ENCODE measurements around the gene IFNA5. TPM values are rescaled to one million over a fixed set of nuclear protein-coding genes. Genes with fewer than 3 reads are reported as not detected.

IFNA5 gene
- total RNA-seq, 1 donor from 2014 or later: not detected

DNA sequence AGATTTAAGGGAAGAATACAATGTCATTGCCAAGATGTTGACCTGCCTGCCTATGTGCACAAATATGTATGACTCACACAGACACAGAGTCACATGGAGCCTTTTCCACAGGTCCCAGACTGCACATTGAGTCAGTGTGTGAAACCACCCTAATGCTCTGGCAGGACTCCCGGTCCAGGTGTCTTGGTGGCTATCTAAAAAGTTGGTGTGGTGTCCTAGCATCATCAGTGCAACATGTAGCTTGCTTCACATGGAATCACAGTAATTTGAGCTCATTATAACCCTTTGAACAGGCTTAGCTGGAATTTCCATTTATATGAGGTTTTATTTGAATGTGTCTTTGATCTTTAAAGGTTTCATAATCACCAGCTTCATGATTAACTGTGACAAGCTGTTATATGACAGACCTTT, 10.7 kb downstream of the IFNA5 start:
- ChIA-PET CTCF (interaction anchor here (1.2 kb wide), 1 partner anchor 41 kb away, joined by 3 read pairs; no protein-coding TSS in a partner anchor), POLR2A (no interaction called here)
- H3K9me3 Mint-ChIP-seq: no peaks in the 10 kb centered on the region
- no peak overlapping the region for H3K27ac Mint-ChIP-seq
- intact Hi-C loops (cut with micrococcal nuclease): no loop called here
- DNase-seq (no peak), ATAC-seq (ENCODE audit: low read depth) (no peak)
- H3K36me3 Mint-ChIP-seq (ENCODE audit: low read depth): no peaks in the 10 kb centered on the region
- TF ChIP-seq, protein P1, sequence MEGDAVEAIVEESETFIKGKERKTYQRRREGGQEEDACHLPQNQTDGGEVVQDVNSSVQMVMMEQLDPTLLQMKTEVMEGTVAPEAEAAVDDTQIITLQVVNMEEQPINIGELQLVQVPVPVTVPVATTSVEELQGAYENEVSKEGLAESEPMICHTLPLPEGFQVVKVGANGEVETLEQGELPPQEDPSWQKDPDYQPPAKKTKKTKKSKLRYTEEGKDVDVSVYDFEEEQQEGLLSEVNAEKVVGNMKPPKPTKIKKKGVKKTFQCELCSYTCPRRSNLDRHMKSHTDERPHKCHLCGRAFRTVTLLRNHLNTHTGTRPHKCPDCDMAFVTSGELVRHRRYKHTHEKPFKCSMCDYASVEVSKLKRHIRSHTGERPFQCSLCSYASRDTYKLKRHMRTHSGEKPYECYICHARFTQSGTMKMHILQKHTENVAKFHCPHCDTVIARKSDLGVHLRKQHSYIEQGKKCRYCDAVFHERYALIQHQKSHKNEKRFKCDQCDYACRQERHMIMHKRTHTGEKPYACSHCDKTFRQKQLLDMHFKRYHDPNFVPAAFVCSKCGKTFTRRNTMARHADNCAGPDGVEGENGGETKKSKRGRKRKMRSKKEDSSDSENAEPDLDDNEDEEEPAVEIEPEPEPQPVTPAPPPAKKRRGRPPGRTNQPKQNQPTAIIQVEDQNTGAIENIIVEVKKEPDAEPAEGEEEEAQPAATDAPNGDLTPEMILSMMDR (IDR thresholded peaks at IDR 0.05): no peak
- peaks cover 4% of the 10 kb centered on the region for H3K27me3 Mint-ChIP-seq
- no peak overlapping the region for H3K4me3 Mint-ChIP-seq
- H3K4me1 Mint-ChIP-seq: peaks cover 14% of the 10 kb centered on the region

DNA sequence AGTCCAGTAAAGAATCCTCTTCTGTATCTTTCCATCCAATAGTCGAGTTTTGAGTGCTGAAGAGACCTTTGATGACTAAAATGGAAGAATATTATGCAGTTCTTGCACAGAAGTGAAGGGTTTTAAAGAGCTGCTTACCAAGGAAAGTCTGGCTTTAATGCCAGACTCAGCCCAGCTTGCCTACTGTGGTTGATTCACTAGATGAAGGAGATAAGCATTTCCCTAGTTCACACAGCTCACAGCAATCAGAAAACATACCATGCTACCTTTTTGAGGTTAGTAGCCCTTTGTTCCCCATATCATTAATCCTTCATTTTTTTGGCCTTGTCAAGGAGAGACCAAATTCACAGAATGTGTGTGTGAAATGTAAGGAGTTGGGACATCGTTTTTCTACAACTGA, 15.3 kb downstream of the IFNA5 start:
- H3K27ac Mint-ChIP-seq: no peak overlapping the region
- CTCF ChIA-PET: no interaction called here
- no peaks in the 10 kb centered on the region for H3K36me3 Mint-ChIP-seq (ENCODE audit: low read depth)
- TF ChIP-seq, protein P1 (IDR thresholded peaks at IDR 0.05): no peak
- ATAC-seq (ENCODE audit: low read depth) (no peak), DNase-seq (no peak)
- H3K4me3 Mint-ChIP-seq: no peak overlapping the region
- H3K9me3 Mint-ChIP-seq: no peaks in the 10 kb centered on the region
- POLR2A ChIA-PET: no interaction called here
- intact Hi-C loops (cut with micrococcal nuclease): no loop called here
- H3K27me3 Mint-ChIP-seq: peaks cover 12% of the 10 kb centered on the region
- peaks cover 5% of the 10 kb centered on the region for H3K4me1 Mint-ChIP-seq

DNA sequence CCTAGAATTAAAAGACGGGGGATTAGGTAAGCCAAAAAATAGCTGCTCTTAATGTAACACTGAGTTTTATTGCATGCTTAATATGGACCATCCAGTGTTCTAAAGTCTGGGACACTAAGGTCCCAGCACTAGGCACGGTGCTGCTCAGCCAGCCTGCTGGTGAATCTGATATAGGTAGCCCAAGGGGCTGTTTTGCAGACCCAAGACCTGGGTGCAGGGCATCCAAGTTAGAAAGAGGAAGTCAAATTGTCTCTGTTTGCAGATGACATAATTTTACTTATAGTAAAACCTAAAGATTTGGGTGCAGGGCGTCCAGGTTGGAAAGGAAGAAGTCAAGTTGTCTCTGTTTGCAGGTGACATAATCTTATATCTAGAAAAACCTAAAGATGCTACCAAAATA, 17.8 kb downstream of the IFNA5 start:
- CTCF ChIA-PET: interaction anchor here (0.8 kb wide), 1 partner anchor 31 kb away, joined by 3 read pairs; no protein-coding TSS in a partner anchor
- POLR2A ChIA-PET: no interaction called here
- Mint-ChIP-seq H3K4me3 (no peak overlapping the region), H3K4me1 (no peaks in the 10 kb centered on the region), H3K36me3 (ENCODE audit: low read depth) (no peaks in the 10 kb centered on the region), H3K9me3 (no peaks in the 10 kb centered on the region), H3K27ac (no peak overlapping the region), H3K27me3 (peaks cover 14% of the 10 kb centered on the region)
- intact Hi-C loops (cut with micrococcal nuclease): no loop called here
- ATAC-seq (ENCODE audit: low read depth) (no peak), DNase-seq (no peak)
- TF ChIP-seq, protein P1 (IDR thresholded peaks at IDR 0.05): no peak

DNA sequence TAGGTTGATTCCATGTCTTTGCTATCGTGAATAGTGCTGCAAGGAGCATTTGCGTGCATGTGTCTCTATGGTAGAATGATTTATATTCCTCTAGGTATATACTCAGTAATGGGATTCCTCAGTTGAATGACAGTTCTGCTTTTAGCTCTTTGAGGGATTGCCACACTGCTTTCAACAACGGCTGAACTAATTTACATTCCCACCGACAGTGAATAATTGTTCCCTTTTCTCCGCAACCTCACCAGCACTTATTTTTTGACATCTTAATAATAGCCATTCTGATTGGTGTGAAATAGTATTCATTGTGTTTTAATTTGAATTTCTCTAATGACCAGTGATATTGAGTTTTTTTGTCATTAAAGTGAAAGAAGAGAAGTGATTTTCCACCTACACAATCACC, 18.5 kb downstream of the IFNA5 start:
- peaks cover 14% of the 10 kb centered on the region for H3K27me3 Mint-ChIP-seq
- no peak overlapping the region for H3K4me3 Mint-ChIP-seq
- H3K9me3 Mint-ChIP-seq: no peaks in the 10 kb centered on the region
- TF ChIP-seq, protein P1 (IDR thresholded peaks at IDR 0.05): no peak
- no peak overlapping the region for H3K27ac Mint-ChIP-seq
- H3K36me3 Mint-ChIP-seq (ENCODE audit: low read depth): no peaks in the 10 kb centered on the region
- CTCF ChIA-PET: interaction anchor here (0.8 kb wide), 1 partner anchor 32 kb away, joined by 3 read pairs; no protein-coding TSS in a partner anchor
- POLR2A ChIA-PET: no interaction called here
- intact Hi-C loops (cut with micrococcal nuclease): no loop called here
- ATAC-seq (ENCODE audit: low read depth) (no peak), DNase-seq (no peak)
- no peaks in the 10 kb centered on the region for H3K4me1 Mint-ChIP-seq

DNA sequence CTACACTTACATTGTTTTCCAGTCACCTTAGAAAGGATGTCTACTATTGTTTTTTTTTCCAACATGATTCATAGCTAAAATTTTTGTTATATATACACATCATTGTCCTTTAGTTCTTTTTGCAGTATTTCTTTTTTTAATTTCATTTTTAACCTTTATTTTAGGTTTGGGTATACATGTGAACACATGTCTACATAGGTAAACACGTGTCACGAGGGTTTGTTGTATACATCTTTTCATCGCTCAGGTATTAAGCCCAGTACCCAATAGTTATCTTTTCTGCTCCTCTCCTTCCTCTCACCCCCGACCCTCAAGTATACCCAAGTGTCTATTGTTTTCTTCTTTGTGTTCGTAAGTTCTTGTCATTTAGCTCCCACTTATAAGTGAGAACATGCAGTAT, 19.0 kb downstream of the IFNA5 start:
- DNase-seq (no peak), ATAC-seq (ENCODE audit: low read depth) (no peak)
- intact Hi-C loops (cut with micrococcal nuclease): no loop called here
- Mint-ChIP-seq H3K4me1 (no peaks in the 10 kb centered on the region), H3K27me3 (peaks cover 14% of the 10 kb centered on the region), H3K4me3 (no peak overlapping the region), H3K27ac (no peak overlapping the region), H3K9me3 (no peaks in the 10 kb centered on the region), H3K36me3 (ENCODE audit: low read depth) (no peaks in the 10 kb centered on the region)
- TF ChIP-seq, protein P1 (IDR thresholded peaks at IDR 0.05): no peak
- ChIA-PET POLR2A (no interaction called here), CTCF (interaction anchor here (0.8 kb wide), 1 partner anchor 32 kb away, joined by 3 read pairs; no protein-coding TSS in a partner anchor)
